AG10803 (cell line): ENCODE results near the gene SYTL1.

Source experiments
- DNase-seq: peaks from one replicate; pipeline ENCODE4 v3.0.0; 2010; ENCODE audit warnings: low read depth
- H3K4me3 ChIP-seq: 2 replicates; pipeline ENCODE4 v1.5.1; 2011; ENCODE audit warnings: mild to moderate bottlenecking, low read length, control low read depth
- TF ChIP-seq, protein P1 (sequence below): conservative IDR thresholded peaks from 2 replicates; pipeline ENCODE4 v1.5.1; 2011; ENCODE audit warnings: mild to moderate bottlenecking, low read length, control low read depth, inconsistent platforms

SYTL1 gene

DNA sequence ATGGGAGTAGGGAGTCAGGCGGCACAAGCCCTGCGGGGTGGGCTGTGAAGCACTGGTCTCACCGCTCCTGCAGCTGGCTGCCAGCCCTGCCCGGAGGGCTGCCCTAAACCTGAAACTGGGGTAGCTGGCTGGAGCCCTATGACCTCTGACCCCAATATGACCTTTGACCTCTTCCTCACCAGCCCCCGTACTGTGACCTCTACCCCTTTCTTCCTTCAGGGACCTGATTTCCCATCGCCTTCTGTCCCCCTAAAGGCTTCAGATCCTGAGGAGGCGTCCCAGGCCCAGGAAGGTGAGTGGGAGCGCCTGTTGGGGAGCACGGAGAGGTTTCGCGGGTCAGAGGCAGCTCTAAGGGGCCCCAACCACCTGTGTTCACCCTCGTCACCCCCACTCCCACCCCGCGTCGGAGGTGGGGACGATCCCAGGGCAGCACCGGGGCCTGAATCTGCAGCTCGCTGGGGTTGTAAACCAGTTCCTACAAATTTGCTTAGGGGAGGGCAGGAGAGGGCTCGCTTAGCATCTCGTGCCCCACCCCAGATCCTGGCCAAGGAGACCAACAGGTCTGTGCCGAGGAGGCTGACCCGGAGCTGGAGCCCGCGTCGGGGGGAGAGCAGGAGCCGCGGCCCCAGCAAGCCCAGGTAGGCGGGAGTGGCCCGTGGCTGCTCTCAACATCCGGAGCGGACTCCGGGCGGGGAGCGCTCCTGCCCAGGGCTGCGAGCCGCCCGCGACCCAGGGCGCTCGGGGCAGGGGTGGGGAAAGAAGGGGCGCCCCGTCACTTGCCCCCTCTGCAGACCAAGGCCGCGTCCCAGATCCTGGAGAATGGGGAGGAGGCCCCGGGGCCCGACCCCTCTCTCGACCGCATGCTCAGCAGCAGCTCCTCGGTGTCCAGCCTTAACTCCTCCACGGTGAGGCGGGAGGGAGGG is 7.3 kb downstream of the SYTL1 start:
- TF ChIP-seq, protein P1, sequence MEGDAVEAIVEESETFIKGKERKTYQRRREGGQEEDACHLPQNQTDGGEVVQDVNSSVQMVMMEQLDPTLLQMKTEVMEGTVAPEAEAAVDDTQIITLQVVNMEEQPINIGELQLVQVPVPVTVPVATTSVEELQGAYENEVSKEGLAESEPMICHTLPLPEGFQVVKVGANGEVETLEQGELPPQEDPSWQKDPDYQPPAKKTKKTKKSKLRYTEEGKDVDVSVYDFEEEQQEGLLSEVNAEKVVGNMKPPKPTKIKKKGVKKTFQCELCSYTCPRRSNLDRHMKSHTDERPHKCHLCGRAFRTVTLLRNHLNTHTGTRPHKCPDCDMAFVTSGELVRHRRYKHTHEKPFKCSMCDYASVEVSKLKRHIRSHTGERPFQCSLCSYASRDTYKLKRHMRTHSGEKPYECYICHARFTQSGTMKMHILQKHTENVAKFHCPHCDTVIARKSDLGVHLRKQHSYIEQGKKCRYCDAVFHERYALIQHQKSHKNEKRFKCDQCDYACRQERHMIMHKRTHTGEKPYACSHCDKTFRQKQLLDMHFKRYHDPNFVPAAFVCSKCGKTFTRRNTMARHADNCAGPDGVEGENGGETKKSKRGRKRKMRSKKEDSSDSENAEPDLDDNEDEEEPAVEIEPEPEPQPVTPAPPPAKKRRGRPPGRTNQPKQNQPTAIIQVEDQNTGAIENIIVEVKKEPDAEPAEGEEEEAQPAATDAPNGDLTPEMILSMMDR, result no peak
- H3K4me3 ChIP-seq, result peak overlapping the region; percentile 31
- no peak for DNase-seq

DNA sequence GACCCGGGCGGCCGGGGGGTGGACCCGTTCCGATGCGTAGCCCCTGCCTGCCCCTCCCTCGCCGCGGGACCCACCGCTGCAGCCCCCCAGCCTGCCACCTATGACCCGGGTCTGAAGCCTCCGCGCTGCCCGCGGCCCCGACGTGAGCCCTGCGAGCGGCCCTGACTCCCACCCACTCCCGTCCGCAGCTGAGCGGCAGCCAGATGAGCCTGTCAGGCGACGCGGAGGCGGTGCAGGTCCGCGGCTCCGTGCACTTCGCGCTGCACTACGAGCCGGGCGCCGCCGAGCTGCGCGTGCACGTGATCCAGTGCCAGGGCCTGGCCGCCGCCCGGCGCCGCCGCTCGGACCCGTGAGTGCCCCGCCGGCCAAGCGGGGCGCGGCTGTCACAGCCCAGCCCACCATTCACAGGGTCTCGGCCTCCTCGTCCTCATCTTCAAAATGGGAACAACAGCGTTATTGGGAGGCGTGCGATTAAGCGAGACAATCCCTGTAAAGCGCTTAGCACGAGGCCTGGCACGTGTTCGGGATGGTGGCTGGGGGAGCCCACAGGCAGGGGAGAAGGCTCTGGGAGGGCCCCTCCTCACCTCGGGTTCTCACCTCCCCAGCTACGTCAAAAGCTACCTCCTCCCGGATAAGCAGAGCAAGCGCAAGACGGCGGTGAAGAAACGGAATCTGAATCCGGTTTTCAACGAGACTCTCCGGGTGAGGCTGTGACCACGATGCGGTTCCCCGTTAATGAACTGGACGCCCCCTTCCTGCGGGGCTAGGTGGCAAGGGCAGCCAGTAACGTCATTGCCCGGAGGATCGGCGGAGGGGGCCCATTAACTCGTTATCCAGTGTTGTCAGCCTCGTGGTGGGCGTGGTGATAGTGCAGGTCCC is 8.2 kb downstream of the SYTL1 start:
- TF ChIP-seq, protein P1, result no peak
- peak overlapping the region; percentile 31 for H3K4me3 ChIP-seq
- peak; percentile 55 for DNase-seq

DNA sequence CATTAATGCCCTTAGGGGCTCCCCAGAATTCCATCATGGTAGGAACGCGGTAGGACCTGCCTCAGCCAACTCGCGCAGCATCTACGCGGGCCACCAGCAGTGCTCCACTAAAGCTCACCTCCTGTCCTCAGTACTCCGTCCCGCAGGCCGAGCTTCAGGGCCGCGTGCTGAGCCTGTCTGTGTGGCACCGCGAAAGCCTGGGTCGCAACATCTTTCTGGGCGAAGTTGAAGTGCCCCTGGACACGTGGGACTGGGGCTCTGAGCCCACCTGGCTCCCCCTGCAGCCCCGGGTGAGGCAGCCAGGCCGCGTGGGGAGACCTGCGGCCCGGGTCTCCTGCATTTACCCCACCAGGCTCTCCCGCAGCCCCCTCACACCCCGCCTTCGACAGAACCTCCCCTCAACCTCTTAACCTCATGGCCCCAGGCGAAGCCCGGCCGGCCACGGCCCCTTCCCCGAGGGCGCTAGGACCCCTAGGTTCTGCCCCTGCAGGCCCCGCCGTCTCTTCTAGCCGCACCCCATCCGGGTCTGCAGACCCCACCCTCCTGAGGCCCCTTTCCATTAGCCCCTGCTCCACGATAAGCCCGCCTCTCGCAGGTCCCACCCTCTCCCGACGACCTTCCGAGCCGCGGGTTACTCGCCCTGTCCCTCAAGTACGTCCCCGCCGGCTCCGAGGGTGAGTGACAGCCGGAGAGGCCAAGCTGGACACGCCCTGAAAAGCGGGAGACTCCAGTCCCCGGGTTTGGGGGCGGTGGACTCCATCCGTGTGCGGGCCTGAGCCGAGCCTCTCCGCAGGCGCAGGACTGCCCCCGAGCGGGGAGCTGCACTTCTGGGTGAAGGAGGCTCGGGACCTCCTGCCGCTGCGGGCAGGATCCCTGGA is 9.1 kb downstream of the SYTL1 start:
- DNase-seq, result no peak
- TF ChIP-seq, protein P1, result no peak
- no peak overlapping the region for H3K4me3 ChIP-seq

DNA sequence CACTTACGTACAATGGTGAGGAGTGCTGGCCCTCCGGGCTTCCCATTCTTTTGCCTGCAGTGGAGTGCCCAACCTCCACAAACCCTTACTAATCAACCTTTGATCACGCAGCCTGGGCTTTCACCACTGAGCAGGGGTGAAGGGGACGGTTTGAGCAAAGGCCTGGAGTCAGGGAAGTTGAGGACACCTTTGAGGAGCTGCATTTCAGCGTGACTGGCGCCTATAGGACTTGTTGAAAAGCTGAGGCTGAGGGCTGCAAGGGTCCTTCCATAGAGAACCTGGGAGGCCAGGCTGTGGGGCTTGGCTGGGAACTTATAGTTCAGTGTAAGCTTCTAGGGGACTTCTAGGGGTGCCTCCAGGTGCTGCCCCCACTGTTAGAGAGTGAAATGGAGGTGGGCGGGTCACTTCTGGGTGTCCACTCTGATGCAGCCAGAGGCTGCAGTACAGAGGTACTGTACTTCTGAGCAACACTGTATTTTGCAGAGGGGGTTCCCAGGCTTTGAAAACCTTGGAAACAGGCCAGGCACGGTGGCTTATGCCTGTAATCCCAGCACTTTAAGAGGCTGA is 9.8 kb downstream of the SYTL1 start:
- no peak overlapping the region for H3K4me3 ChIP-seq
- TF ChIP-seq, protein P1, result no peak
- no peak for DNase-seq

- H3K4me3 ChIP-seq, result no peak overlapping the region
- TF ChIP-seq, protein P1, result no peak
Observed at GRCh38 chr1:27353166-27353565, 11.3 kb downstream of the SYTL1 start.

GRCh38 chr1:27353629-27354028 is 11.8 kb downstream of the SYTL1 start:
- TF ChIP-seq, protein P1, result no peak
- DNase-seq, result no peak
- H3K4me3 ChIP-seq, result no peak overlapping the region

More at GRCh38 chr1:27353166-27353565, 11.3 kb downstream of the SYTL1 start:
- DNase-seq, result no peak
